GM21390 (cell line): Measurements from ENCODE around the gene SMAD5.
A peak's percentile ranks its signal among the peaks of the same experiment; 100 is the strongest.

ENCODE experiments used
- ATAC-seq: cut with Tn5 transposase; IDR thresholded peaks from one replicate; pipeline ENCODE4 v1.9.1; 2021; ENCODE audit not compliant: unreplicated experiment

The SMAD5 gene

GRCh38 chr5:136153581-136154236 is 21.1 kb downstream of the SMAD5 start:
- ATAC-seq, result no peak

GRCh38 chr5:136155078-136155477 is 22.4 kb downstream of the SMAD5 start:
- no peak for ATAC-seq

- ATAC-seq, result no peak
Measured at GRCh38 chr5:136155761-136156160, 23.1 kb downstream of the SMAD5 start.

- no peak for ATAC-seq
Measured at GRCh38 chr5:136157514-136157913, 24.9 kb downstream of the SMAD5 start.

- ATAC-seq, result no peak
Measured at GRCh38 chr5:136159457-136159856, 26.8 kb downstream of the SMAD5 start.

GRCh38 chr5:136162008-136162407 is 29.4 kb downstream of the SMAD5 start:
- ATAC-seq, result no peak

- ATAC-seq, result peak; percentile 47
Measured at GRCh38 chr5:136164226-136164625, 31.6 kb downstream of the SMAD5 start.

- ATAC-seq, result peak; percentile 71
Measured at GRCh38 chr5:136166909-136167308, 34.3 kb downstream of the SMAD5 start.

- no peak for ATAC-seq
Measured at GRCh38 chr5:136169218-136169617, 36.6 kb downstream of the SMAD5 start.

GRCh38 chr5:136174021-136174659 is 41.5 kb downstream of the SMAD5 start:
- peak; percentile 69 for ATAC-seq

- ATAC-seq, result no peak
Measured at GRCh38 chr5:136182618-136183017, 50.0 kb downstream of the SMAD5 start.

GRCh38 chr5:136185974-136186665 is 53.5 kb downstream of the SMAD5 start:
- no peak for ATAC-seq

- no peak for ATAC-seq
Measured at GRCh38 chr5:136186796-136187195, 54.2 kb downstream of the SMAD5 start.

GRCh38 chr5:136188859-136189258 is 56.2 kb downstream of the SMAD5 start:
- ATAC-seq, result no peak

GRCh38 chr5:136190091-136190720 is 57.6 kb downstream of the SMAD5 start:
- ATAC-seq, result no peak

GRCh38 chr5:136190904-136191303 is 58.3 kb downstream of the SMAD5 start:
- no peak for ATAC-seq

GRCh38 chr5:136191304-136192014 is 58.8 kb downstream of the SMAD5 start:
- ATAC-seq, result no peak

GRCh38 chr5:136192015-136192525 is 59.4 kb downstream of the SMAD5 start:
- no peak for ATAC-seq

- no peak for ATAC-seq
Measured at GRCh38 chr5:136192526-136193321, 60.1 kb downstream of the SMAD5 start, which contains the start of gene SMIM32. Gene SMIM32 (minus strand): TSS chr5:136193162. CDS start chr5:136192524, 638 bp downstream.
